Duodenal mucosa (tissue), 2 donors: ENCODE results near the gene PDE4B.
A peak's percentile ranks its signal among the peaks of the same experiment; 100 is the strongest.

ENCODE experiments used
- H3K27ac ChIP-seq: one replicate; pipeline ENCODE4 v1.7.0; 2013; ENCODE audit warnings: low read depth, low read length
- H3K27me3 ChIP-seq, 2 donors: one replicate each; pipeline ENCODE4 v1.7.0; 2013; ENCODE audit warnings: low read length in 2 of 2, control low read depth in 1 of 2; ENCODE audit not compliant: insufficient read depth in 2 of 2, control insufficient read depth in 1 of 2
- H3K36me3 ChIP-seq, 2 donors: one replicate each; pipeline ENCODE4 v1.7.0; 2013; ENCODE audit warnings: low read length in 2 of 2, control low read depth in 1 of 2; ENCODE audit not compliant: insufficient read depth in 2 of 2, control insufficient read depth in 1 of 2
- H3K4me1 ChIP-seq, 2 donors: one replicate each; pipeline ENCODE4 v1.7.0; 2013; ENCODE audit warnings: low read length in 2 of 2, control low read depth in 1 of 2; ENCODE audit not compliant: insufficient read depth in 2 of 2, control insufficient read depth in 1 of 2
- H3K4me3 ChIP-seq, 2 donors: one replicate each; pipeline ENCODE4 v1.7.0; 2013; ENCODE audit warnings: low read length in 2 of 2, low read depth in 1 of 2
- H3K9ac ChIP-seq, 2 donors: one replicate each; pipeline ENCODE4 v1.7.0; 2013; ENCODE audit warnings: low read length in 2 of 2, low read depth in 1 of 2
- H3K9me3 ChIP-seq, 2 donors: one replicate each; pipeline ENCODE4 v1.7.0; 2013; ENCODE audit warnings: low read length in 2 of 2, control low read depth in 1 of 2; ENCODE audit not compliant: control insufficient read depth in 1 of 2

The PDE4B gene

GRCh38 chr1:66331658-66332547 is 539.2 kb downstream of the PDE4B start:
- no peaks in the 10 kb centered on the region for H3K27me3 ChIP-seq
- H3K36me3 ChIP-seq, result no peaks in the 10 kb centered on the region
- peak overlapping the region; percentile 76 for H3K27ac ChIP-seq
- H3K9ac ChIP-seq, result peak overlapping the region; percentile 56 to 71
- H3K9me3 ChIP-seq, result no peaks in the 10 kb centered on the region
- H3K4me1 ChIP-seq, result peaks cover 18 to 27% of the 10 kb centered on the region in 2 donors
- peak overlapping the region; percentile 68 to 87 for H3K4me3 ChIP-seq

- Histone ChIP-seq H3K9me3 (no peaks in the 10 kb centered on the region), H3K27ac (peak overlapping the region; percentile 76), H3K9ac (peak overlapping the region; percentile 56 to 71), H3K4me3 (peak overlapping the region; percentile 68 to 87), H3K27me3 (no peaks in the 10 kb centered on the region), H3K4me1 (peaks cover 23 to 33% of the 10 kb centered on the region in 2 donors), H3K36me3 (no peaks in the 10 kb centered on the region)
These were observed 539.8 kb downstream of the PDE4B start for GRCh38 chr1:66332548-66332901.

GRCh38 chr1:66333466-66334199 is 540.9 kb downstream of the PDE4B start:
- Histone ChIP-seq H3K36me3 (no peaks in the 10 kb centered on the region), H3K27ac (peak overlapping the region; percentile 72), H3K4me3 (peak overlapping the region; percentile 68 to 87), H3K9me3 (no peaks in the 10 kb centered on the region), H3K9ac (peak overlapping the region; percentile 56 to 71), H3K4me1 (peaks cover 20 to 35% of the 10 kb centered on the region in 2 donors), H3K27me3 (no peaks in the 10 kb centered on the region)

GRCh38 chr1:66334318-66334717 is 541.6 kb downstream of the PDE4B start:
- Histone ChIP-seq H3K9ac (peak overlapping the region; percentile 56 to 71), H3K27ac (peak overlapping the region; percentile 72), H3K27me3 (no peaks in the 10 kb centered on the region), H3K9me3 (no peaks in the 10 kb centered on the region), H3K36me3 (no peaks in the 10 kb centered on the region), H3K4me1 (peaks cover 16 to 35% of the 10 kb centered on the region in 2 donors), H3K4me3 (peak overlapping the region; percentile 68 to 87)

- Histone ChIP-seq H3K36me3 (no peaks in the 10 kb centered on the region), H3K9ac (peak overlapping the region; percentile 25 to 46), H3K9me3 (no peaks in the 10 kb centered on the region), H3K27me3 (no peaks in the 10 kb centered on the region), H3K27ac (peak overlapping the region; percentile 23), H3K4me3 (peak overlapping the region; percentile 68 to 87), H3K4me1 (peaks cover 15 to 31% of the 10 kb centered on the region in 2 donors)
These were observed 542.4 kb downstream of the PDE4B start for GRCh38 chr1:66335125-66335524.

- H3K9me3 ChIP-seq, result no peaks in the 10 kb centered on the region
- H3K27ac ChIP-seq, result peak overlapping the region; percentile 23
- no peaks in the 10 kb centered on the region for H3K36me3 ChIP-seq
- peaks cover 12 to 25% of the 10 kb centered on the region in 2 donors for H3K4me1 ChIP-seq
- H3K9ac ChIP-seq, result peak overlapping the region; percentile 25 to 46
- H3K4me3 ChIP-seq, result peak overlapping the region; percentile 23 to 87
- no peaks in the 10 kb centered on the region for H3K27me3 ChIP-seq
These were observed 543.4 kb downstream of the PDE4B start for GRCh38 chr1:66335859-66336640.

- H3K9me3 ChIP-seq, result no peaks in the 10 kb centered on the region
- H3K9ac ChIP-seq, result peak overlapping the region; percentile 25 to 46
- H3K27ac ChIP-seq, result peak overlapping the region; percentile 23
- H3K36me3 ChIP-seq, result no peaks in the 10 kb centered on the region
- peak overlapping the region; percentile 23 to 87 for H3K4me3 ChIP-seq
- peaks cover 12 to 28% of the 10 kb centered on the region in 2 donors for H3K4me1 ChIP-seq
- no peaks in the 10 kb centered on the region for H3K27me3 ChIP-seq
These were observed 543.9 kb downstream of the PDE4B start for GRCh38 chr1:66336641-66336990.

- Histone ChIP-seq H3K36me3 (no peaks in the 10 kb centered on the region), H3K9me3 (no peaks in the 10 kb centered on the region), H3K27ac (peak overlapping the region; percentile 23), H3K9ac (no peak overlapping the region), H3K27me3 (no peaks in the 10 kb centered on the region), H3K4me3 (no peak overlapping the region), H3K4me1 (peaks cover 8 to 22% of the 10 kb centered on the region in 2 donors)
These were observed 544.6 kb downstream of the PDE4B start for GRCh38 chr1:66337249-66337648.

- Histone ChIP-seq H3K4me3 (peak overlapping the region; percentile 11 to 19), H3K9me3 (no peaks in the 10 kb centered on the region), H3K27me3 (no peaks in the 10 kb centered on the region), H3K4me1 (peaks cover 8 to 27% of the 10 kb centered on the region in 2 donors), H3K27ac (no peak overlapping the region), H3K9ac (no peak overlapping the region), H3K36me3 (no peaks in the 10 kb centered on the region)
These were observed 547.2 kb downstream of the PDE4B start for GRCh38 chr1:66339944-66340343.
